HG03060 (cell line): Measurements from ENCODE around the gene CCDC137.
A peak's percentile ranks its signal among the peaks of the same experiment; 100 is the strongest.
"Not testable (repeated sequence)": the region's sequence is repeated elsewhere in the genome, so short reads cannot be mapped to it uniquely, and the experiment has no call there.

ENCODE experiments used
- ATAC-seq: cut with Tn5 transposase; IDR thresholded peaks from one replicate; pipeline ENCODE4 v1.9.1; 2021; ENCODE audit warnings: low read depth, moderate number of reproducible peaks; ENCODE audit not compliant: unreplicated experiment

The CCDC137 gene, protein sequence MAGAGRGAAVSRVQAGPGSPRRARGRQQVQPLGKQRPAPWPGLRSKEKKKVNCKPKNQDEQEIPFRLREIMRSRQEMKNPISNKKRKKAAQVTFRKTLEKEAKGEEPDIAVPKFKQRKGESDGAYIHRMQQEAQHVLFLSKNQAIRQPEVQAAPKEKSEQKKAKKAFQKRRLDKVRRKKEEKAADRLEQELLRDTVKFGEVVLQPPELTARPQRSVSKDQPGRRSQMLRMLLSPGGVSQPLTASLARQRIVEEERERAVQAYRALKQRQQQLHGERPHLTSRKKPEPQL

DNA sequence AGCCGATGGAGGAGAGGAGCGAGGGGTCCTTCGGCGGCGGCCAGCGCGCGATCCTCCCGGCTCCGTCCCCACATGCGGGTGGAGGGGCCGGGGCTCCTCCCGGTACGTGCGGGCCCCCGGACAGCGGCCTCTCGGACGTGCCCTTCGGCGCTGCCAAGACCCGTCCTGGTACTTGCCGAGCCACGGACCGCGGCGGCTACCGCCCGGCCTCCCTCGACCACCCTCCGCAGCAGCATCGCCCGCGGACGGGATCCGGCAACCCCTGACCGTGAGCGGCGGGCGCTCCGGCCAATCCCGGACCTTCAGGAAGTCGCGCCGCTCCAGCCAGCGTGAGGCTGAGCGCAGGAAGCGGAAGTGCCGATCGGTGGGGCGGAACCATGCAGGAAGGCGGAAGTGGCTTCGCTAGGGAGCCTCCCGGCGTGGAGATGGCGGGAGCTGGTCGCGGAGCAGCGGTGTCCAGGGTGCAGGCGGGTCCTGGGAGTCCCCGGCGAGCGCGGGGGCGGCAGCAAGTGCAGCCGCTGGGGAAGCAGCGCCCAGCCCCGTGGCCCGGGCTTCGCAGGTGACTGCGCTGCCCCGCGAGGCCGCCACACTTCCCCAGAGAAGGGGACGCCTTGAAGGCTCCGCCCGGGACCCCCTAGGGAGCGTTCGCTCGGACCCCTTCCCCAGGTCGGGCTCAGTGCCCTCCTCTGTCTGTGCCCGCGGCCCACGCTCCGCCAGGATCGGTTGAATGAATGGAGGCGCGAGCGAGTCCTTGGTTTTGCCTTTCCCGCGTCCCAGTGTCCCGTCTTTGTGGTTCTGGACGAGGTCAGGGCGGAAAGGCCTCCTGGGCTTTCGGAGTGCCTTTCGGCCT, at the start of gene CCDC137, which contains the start of gene OXLD1:
Gene CCDC137, plus strand, starts transcription at position 396 of the 850 bp plus-strand sequence. Its CDS starts 30 bp downstream, at position 426.
Gene OXLD1, minus strand, starts transcription at position 264 of the 850 bp plus-strand sequence. Its CDS starts 28 bp downstream, at position 236.
- ATAC-seq, result peak; percentile 89

DNA sequence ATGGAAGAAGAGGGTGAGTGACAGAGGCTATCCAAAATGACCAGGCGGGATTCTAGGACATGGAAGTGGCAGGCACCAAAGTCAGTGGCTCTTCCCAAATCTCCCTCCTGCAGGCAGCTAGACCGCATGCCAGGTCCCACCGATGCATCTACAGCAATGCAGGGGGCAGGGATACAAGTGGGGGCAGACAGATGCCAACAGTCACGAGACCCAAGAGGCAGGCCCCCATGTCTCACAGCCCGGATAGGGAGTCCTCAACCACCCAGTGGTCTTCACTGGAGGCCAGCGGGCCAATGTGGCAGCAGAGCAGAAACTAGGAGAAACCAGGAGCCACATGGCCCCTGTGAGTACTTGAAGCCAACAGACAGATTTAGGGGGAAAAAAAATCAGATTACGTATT, 49.7 kb upstream of the CCDC137 start:
- no peak for ATAC-seq

DNA sequence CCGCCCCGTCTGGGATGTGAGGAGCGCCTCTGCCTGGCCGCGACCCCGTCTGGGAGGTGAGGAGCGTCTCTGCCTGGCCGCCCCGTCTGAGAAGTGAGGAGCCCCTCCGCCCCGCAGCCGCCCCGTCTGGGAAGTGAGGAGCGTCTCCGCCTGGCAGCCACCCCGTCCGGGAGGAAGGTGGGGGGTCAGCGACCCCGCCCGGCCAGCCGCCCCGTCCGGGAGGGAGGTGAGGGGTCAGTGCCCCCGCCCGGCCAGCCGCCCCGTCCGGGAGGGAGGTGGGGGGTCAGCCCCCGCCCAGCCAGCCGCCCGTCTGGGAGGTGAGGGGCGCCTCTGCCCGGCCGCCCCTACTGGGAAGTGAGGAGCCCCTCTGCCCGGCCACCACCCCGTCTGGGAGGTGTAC, 48.2 kb upstream of the CCDC137 start:
- not testable (repeated sequence) for ATAC-seq

DNA sequence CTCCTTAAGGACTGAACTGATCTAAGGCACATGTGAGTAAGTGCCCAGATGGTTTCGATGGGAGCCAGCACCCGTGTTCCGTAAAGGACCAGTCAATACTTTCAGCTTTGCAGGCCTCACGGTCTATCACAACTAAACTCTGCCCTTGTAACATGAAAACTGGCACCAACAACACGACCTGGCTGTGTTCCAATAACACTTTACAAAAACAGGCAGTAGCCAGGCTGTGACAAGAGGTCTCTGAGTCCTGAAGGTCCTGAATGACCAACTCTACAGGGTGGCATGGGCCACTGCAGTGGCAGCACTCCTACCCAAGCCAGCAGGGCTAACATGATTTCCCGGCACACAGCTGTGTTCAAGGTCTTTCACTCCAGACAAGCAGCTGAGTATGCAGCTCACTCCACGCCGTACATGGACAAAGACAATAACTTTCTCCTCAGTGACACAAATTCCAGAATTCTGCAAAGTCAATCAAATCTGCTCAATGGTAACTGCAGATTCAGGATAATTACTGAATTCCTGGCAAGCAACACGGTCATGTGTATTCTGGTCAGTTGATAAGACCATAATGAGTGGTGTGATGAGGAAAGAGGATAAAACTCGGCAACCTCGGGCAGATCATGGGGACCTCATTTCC, 44.9 kb upstream of the CCDC137 start:
- no peak for ATAC-seq

DNA sequence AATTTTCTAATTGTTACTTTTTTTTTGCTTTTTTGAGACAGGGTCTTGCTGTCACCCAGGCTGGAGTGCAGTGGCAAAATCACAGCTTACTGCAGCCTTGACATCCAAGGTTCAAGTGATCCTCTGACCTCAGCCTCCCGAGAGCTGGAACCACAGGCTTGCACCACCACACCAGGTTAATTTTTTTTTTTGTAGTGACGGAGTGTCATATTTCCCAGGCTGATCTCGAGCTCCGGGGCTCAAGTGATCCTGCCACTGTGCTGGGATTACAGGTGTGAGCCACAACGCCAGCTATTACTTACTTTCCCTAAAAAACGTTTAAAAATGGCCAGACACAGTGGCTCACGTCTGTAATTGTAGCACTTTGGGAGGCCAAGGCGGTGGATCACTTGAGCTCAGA, 36.3 kb upstream of the CCDC137 start:
- no peak for ATAC-seq

DNA sequence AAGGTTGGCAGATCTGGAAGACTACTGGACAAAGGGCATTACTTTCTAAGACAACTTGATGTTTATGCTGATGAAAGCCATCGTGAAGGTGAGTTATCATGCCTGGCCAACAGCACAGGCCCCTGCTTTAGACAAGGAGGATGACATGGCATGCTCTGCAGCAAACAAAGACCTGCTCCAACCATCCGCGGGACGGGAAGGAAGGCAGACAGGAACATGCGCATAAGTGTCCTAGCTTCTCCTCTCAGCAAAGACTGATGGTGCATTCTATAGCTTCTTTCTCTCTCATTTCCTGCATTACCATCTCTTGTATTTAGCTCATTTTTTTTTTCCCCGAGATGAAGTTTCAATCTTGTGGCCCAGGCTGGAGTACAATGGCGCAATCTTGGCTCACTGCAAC, 35.1 kb upstream of the CCDC137 start:
- ATAC-seq, result no peak

DNA sequence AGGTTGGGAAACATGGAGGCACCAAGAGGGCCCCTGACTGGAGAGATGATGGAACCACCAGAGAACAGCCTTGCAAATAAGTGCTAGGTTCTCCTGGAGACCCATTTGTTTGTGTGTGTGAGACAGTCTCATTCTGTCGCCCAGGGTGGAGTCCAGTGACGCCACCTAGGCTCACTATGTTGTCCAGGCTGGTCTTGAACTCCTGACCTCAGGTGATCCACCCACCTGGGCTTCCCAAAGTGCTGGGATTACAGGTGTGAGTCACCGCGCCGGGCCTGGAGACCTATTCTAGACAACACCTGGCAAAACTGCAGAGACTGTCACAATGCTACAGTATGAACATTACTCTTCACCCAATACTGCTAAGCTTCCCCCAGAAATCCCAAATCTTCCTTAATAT, 31.1 kb upstream of the CCDC137 start:
- no peak for ATAC-seq

DNA sequence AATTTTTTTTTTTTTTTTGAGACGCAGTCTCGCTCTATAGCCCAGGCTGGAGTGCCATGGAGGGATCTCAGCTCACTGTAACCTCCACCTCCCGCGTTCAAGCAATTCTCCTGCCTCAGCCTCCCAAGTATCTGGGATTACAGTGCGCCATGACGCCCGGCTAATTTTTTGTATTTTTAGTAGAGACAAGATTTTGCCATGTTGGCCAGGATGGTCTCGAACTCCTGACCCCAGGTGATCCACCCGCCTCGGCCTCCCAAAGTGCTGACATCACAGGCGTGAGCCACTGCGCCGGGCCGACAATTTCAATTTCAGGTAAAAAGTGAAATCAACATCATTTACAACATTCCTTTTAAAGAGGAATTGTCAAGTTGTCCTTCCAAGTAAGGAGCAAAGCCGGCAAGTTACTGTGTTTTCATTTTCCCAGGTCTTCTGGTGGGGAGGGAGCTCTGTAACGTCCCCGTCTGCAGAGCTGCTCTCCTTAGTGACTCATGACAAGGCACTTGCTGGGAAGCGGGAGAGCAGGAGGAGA, 30.5 kb upstream of the CCDC137 start:
- no peak for ATAC-seq

DNA sequence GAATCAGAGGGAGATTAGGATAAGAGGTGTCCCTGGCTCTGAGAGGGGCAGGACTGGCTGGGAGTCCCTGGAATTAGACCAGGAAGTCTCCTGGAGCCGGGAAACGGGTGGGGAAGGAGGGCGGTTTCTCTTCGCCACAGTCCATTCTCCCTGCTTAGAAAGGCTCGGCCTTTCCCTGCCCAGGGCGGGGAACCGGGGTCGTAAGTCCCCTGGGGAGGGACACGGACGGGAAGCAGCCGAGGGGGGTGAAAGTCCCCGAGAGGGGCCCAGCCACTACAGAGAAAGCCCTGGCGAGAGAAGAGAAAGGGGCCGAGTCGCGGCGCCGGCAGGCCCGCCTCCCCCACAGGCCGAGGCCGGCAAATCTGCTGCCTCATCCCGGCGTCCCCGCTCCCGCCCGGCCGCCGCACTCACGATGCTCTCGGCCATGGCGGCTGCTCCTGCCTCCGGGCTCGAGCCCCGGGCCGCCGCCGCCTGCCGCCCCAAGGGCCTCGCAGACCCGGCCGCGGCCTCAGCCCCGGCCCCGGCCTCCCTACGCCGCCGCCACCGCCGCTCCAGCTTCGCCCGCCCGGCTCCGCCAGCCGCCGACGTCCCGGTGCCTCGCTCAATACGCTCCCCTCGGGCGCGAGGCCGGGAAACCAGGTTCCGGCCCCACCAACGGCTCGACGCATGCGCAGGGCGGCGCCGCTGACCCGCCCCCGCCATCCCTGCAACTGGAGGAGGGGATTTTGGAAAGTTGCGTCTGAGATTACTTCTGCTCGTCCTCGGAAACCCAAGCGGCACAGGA, 29.8 kb upstream of the CCDC137 start, which contains the start of the genes NPLOC4 and TSPAN10:
Gene NPLOC4, minus strand, starts transcription at position 608 of the 784 bp plus-strand sequence. Its CDS starts 182 bp downstream, at position 426.
Gene TSPAN10, plus strand, starts transcription at position 692 of the 784 bp plus-strand sequence. CDS start 5,217 bp downstream, outside the sequence.
- peak; percentile 66 for ATAC-seq

DNA sequence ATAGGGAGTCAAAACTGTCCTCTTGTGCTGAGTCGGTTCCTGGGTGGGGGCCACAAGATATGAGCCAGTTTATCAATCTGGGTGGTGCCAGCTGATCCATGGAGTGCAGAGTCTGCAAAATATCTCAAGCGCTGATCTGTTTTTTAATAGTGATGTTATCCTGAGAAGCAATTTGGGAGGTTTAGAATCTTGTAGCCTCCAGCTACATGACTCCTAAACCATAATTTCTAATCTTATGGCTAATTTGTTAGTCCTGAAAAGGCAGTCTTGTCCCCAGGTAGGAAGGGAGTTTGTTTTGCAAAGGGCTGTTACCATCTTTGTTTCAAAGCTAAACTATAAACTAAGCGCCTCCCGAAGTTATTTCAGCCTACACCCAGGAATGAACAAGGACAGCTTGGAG, 27.9 kb upstream of the CCDC137 start:
- ATAC-seq, result no peak

DNA sequence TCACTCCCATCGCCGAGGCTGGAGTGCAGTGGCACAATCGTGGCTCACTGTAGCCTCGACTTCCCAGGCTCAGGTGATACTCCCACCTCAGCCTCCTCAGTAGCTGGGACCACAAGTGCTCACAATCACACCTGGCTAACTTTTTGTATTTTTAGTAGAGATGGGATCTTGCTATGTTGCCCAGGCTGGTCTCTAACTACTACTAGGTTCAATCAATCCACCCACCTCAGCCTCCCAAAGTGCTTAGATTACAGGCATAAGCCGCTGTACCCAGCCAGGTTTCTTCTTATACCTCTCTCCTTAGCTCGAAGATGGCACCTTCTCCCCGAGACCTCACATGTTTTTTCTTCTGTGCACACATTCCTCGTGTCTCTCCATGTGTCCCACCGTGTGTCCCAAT, 26.5 kb upstream of the CCDC137 start:
- ATAC-seq, result no peak

DNA sequence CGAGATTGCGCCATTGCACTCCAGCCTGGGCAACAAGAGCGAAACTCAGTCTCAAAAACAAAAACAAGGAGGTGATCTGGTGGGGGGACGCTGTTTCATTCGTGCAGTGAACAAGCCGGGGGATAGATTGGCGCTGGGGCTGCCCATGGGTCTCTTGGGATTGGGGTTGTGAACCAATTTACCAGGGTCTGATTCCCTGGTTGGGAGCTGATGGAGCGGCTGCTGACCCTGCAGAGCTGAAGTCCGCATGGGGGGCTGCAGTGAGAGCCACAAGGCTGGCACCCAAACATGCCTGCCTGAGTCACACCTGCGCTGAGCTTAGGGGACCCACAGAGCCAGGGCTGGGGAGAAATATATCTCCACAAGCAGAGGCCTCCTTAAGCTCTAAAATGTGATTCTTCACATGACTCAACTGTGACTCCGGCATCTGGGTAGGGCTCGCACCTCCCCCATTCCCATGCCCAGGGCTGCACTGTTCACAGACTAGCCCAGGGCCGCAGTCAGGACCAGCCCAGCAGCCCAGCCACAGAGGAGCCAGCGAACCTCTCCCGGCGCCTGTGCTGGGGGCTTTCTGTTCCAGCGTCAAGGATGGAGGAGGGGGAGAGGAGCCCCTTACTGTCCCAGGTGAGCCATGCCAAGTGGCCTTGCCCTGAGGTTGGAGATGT, 24.6 kb upstream of the CCDC137 start:
- ATAC-seq, result no peak

DNA sequence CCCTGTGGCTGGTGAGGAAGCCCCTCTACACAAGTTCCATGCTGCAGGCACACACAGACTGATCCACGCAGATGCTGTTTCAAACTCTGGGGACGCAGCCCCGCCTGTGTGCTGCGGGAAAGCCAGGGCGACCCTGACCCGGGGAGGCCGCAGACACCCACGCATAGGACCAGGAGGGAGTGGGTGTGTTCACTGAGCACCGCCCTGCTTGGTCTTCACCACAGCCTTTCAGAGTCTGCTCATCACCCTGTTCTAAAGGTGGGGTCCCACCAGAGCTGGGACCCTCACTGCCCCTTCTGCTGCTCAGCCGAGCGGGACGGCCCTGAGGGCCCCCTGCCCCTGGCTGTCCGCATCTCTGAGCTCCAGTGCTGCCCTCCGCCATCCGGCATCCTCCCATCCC, 22.0 kb upstream of the CCDC137 start:
- no peak for ATAC-seq

DNA sequence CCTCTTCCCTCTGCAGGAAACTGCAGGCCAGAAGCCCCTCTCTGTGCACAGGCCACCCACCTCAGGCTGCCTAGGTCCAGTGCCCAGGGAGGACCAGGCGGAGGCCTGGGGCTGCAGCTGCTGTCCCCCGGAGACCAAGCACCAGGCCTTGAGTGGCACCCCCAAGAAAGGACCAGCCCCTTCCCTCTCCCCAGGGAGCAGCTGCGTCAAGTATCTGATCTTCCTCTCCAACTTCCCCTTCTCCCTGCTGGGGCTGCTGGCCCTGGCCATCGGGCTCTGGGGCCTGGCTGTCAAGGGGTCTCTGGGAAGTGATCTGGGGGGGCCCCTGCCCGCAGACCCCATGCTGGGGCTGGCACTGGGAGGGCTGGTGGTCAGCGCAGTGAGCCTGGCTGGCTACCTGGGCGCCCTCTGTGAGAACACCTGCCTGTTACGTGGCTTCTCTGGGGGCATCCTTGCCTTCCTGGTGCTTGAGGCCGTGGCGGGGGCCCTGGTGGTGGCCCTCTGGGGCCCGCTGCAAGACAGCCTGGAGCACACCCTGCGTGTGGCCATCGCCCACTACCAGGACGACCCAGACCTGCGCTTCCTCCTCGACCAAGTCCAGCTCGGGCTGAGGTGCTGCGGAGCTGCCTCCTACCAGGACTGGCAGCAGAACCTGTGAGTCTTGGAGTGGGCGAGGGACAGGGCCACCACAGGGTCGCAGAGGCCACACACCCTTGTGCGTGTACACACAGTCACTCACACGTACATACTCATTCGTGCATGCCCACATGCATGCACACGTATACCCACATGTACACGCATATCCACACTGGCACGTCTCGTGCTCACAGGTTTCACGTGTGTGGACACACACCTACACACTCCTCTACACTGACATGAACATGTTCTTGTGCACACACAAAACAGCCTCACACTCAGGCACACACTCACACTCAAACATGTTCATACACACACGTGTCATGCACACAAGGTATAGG, 21.3 kb upstream of the CCDC137 start:
- no peak for ATAC-seq

DNA sequence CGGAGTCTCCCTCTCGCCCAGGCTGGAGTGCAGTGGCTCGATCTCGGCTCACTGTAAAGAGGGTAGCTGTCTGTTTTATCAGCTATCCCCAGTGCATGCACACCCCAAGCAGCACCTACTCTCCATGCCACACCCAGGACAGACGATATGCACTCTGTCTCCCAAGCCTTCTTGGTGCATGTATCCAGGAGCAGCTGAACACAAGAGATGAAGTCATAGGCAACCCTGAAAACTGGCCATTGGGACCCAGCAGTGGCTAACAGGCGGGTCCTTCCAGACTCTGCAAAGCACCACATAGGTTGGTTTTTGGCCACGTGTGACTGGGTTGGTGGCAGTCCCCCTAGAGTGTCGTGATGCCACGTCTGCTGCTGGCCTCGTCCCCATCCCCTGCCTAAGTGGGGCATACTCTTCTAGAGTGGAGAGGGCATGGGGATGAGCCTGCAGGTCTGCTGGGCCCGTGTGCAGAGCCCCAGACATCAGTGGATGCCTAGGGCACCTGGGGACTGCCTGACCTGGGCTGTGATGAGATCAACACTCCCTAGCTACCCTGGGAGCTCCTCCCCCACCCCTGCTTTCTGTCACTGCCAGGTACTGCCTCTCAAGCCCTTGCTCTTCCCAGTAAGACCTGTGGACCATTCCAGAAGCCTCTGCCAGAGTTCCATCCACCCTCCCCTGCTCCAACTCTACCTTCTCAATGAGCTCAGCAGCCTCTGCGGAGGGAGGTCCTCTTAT, 19.5 kb upstream of the CCDC137 start:
- ATAC-seq, result no peak

DNA sequence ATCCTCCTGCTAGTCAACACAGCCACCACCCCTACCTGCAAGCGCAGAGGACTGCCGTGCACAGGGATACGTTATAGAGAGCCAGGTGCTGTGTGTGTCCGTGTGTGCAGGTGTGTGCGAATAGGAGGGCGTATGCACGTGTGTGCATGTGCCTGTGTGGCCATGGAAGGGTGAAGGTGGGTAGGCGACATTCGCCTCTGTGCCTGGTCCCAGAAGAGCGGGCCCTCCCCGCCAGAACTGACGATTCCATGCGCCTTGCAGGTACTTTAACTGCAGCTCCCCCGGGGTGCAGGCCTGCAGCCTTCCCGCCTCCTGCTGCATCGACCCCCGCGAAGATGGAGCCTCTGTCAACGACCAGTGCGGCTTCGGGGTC, 18.9 kb upstream of the CCDC137 start:
- ATAC-seq, result no peak

DNA sequence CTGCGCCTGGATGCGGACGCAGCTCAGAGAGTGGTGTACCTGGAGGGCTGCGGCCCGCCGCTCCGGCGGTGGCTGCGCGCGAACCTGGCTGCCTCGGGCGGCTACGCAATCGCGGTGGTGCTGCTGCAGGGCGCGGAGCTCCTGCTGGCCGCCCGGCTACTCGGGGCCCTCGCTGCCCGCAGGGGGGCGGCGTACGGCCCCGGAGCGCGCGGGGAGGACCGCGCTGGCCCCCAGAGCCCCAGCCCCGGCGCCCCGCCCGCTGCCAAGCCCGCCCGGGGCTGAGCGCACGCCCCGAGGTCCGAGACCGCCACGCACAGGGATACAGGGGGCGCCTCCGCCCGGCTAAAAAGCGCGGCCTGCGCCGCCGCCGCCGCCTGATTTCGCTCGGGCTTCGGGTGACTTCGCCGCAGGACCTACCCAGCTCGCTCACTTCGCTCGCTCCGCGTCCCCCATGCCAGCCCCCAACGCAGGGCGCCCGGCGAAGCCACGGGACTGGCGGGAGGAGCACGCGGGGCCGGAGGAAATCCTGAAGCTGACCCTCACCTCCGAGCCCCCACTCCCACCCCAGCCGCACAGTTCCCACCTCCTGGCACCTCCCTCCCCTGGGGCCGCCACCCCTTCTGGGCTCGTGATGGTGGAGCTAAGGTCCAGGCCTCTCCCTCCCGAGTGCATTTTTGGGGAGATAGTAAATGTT, 18.4 kb upstream of the CCDC137 start:
- no peak for ATAC-seq
